Measurements from ENCODE around the gene GOLGB1. TPM values are rescaled to one million over a fixed set of nuclear protein-coding genes. Genes with fewer than 3 reads are reported as not detected.

Gene GOLGB1
- total RNA-seq, 1 experiment from 2014 or later: 31.4 TPM

DNA sequence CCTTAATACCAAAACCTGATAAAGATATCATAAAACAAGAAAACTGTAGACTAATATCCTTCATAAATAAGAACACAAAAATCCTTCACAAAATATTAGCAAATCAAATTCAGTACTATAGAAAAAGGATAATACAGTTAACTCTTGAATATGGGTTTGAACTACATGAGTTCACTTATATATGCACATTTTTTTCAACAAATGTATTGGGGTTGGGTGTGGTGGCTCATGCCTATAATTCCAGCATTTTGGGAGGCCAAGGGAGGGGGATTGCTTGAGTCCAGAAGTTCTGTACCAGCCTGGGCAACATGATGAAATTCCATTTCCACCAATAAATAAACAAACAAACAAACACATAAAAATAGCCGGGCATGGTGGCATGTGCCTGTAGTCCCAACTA is 39.2 kb downstream of the GOLGB1 start:
- H3K27me3 Mint-ChIP-seq (ENCODE audit: low read depth): no peaks in the 10 kb centered on the region
- no peaks in the 10 kb centered on the region for H3K79me1 ChIP-seq (ENCODE audit: insufficient read depth, low read depth, low read length, poor library complexity, severe bottlenecking)
- H3K4me1 ChIP-seq (ENCODE audit: insufficient read depth, low read length): no peaks in the 10 kb centered on the region
- H3K4ac ChIP-seq (ENCODE audit: low read depth, low read length): no peak overlapping the region
- TF ChIP-seq, protein P1, sequence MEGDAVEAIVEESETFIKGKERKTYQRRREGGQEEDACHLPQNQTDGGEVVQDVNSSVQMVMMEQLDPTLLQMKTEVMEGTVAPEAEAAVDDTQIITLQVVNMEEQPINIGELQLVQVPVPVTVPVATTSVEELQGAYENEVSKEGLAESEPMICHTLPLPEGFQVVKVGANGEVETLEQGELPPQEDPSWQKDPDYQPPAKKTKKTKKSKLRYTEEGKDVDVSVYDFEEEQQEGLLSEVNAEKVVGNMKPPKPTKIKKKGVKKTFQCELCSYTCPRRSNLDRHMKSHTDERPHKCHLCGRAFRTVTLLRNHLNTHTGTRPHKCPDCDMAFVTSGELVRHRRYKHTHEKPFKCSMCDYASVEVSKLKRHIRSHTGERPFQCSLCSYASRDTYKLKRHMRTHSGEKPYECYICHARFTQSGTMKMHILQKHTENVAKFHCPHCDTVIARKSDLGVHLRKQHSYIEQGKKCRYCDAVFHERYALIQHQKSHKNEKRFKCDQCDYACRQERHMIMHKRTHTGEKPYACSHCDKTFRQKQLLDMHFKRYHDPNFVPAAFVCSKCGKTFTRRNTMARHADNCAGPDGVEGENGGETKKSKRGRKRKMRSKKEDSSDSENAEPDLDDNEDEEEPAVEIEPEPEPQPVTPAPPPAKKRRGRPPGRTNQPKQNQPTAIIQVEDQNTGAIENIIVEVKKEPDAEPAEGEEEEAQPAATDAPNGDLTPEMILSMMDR (conservative IDR thresholded peaks at IDR 0.05): no peak
- H3K23me2 ChIP-seq (ENCODE audit: insufficient read length, low read depth, low read length, poor library complexity, severe bottlenecking): no peaks in the 10 kb centered on the region
- no peak overlapping the region for H3K18ac ChIP-seq (ENCODE audit: insufficient read length, low read depth, low read length)
- WGBS (ENCODE audit: extremely low coverage, insufficient read length, low lambda C conversion rate): no CpG with 5 or more reads among the region's 1 CpG
- no peak overlapping the region for H4K91ac ChIP-seq (ENCODE audit: insufficient read length, low read depth, low read length)
- H3K9me3 Mint-ChIP-seq: no peaks in the 10 kb centered on the region
- H2AFZ ChIP-seq (ENCODE audit: low read length): no peak overlapping the region
- H3K56ac ChIP-seq (ENCODE audit: insufficient read length, low read depth, low read length): no peak overlapping the region
- no peak overlapping the region for H3K4me3 Mint-ChIP-seq
- H2AK5ac ChIP-seq (ENCODE audit: insufficient read length, low read length): no peak overlapping the region
- no peak overlapping the region for H4K8ac ChIP-seq (replicated peaks; ENCODE audit: insufficient read length, low read depth, low read length)
- H3K27ac ChIP-seq (ENCODE audit: insufficient read length, low read depth, low read length): no peak overlapping the region
- no peak overlapping the region for H3T11ph ChIP-seq (ENCODE audit: low read length)
- no peak overlapping the region for H3K27ac Mint-ChIP-seq
- no peaks in the 10 kb centered on the region for H3K79me2 ChIP-seq (ENCODE audit: insufficient read depth, low read length)
- no peak overlapping the region for H2BK120ac ChIP-seq (ENCODE audit: low read depth, low read length, poor library complexity, severe bottlenecking)
- H3K4me2 ChIP-seq (ENCODE audit: insufficient read depth, insufficient read length, low read length): no peak overlapping the region
- no peak overlapping the region for H2BK5ac ChIP-seq (ENCODE audit: insufficient read length, low read length)
- peaks cover 13 to 49% (median 44%) of the 10 kb centered on the region in 3 experiments; a peak in 6 of 7 replicates for H3K36me3 Mint-ChIP-seq (ENCODE audit: insufficient read depth in 1 of 3, low read depth in 3 of 3)
- no peaks in the 10 kb centered on the region for H3K9me3 ChIP-seq (ENCODE audit: control insufficient read depth, low read depth, low read length)
- no peak overlapping the region for H3K9ac ChIP-seq (ENCODE audit: extremely low read depth, insufficient read length, low read length)
- no peak overlapping the region for H4K5ac ChIP-seq (ENCODE audit: insufficient read length, low read depth, low read length)
- no peak overlapping the region for H2BK12ac ChIP-seq (ENCODE audit: insufficient read length, low read depth, low read length)
- H3K27me3 ChIP-seq (ENCODE audit: insufficient read depth, low read length): no peaks in the 10 kb centered on the region
- no peak overlapping the region for H3K14ac ChIP-seq (ENCODE audit: insufficient read depth, low read length)
- H3K23ac ChIP-seq (ENCODE audit: insufficient read length, low read depth, low read length): no peak overlapping the region
- H2BK20ac ChIP-seq (ENCODE audit: low read depth, low read length, poor library complexity, severe bottlenecking): no peak overlapping the region
- H2BK15ac ChIP-seq (ENCODE audit: low read depth, low read length): no peak overlapping the region
- H4K20me1 ChIP-seq (ENCODE audit: control insufficient read depth, insufficient read depth, insufficient read length): no peaks in the 10 kb centered on the region
- DNase-seq: no peak
- peaks cover 0 to 5% of the 10 kb centered on the region in 2 experiments; a peak in 1 of 4 replicates for H3K4me1 Mint-ChIP-seq
